DND-41 (cell line): ENCODE results near the gene ERMARD.

Experiments used
- CTCF ChIP-seq: IDR thresholded peaks from 2 replicates; pipeline ENCODE4 v1.5.1; 2012; ENCODE audit warnings: borderline replicate concordance, low read length, moderate library complexity, mild to moderate bottlenecking; ENCODE audit not compliant: poor library complexity, severe bottlenecking; ENCODE audit errors: extremely low read depth
- EZH2 ChIP-seq: IDR thresholded peaks from 3 replicates; pipeline ENCODE4 v1.6.1; 2012; ENCODE audit warnings: borderline replicate concordance, low read depth, mild to moderate bottlenecking, moderate library complexity, low read length, inconsistent platforms; ENCODE audit not compliant: severe bottlenecking

- TF ChIP-seq CTCF (no peak), EZH2 (no peak)
Measured at GRCh38 chr6:169702840-169703246, 48.6 kb upstream of the ERMARD start.
